Measurements from ENCODE around the gene HBD. TPM values are rescaled to one million over a fixed set of nuclear protein-coding genes. Genes with fewer than 3 reads are reported as not detected.

HBD gene
- total RNA-seq, 2 donors from 2014 or later: not detected

GRCh38 chr11:5280582-5281102 lies 46.4 kb upstream of the HBD start:
- no peaks in the 10 kb centered on the region for H3K4me1 ChIP-seq (ENCODE audit: control insufficient read depth in 1 of 2, low read depth in 2 of 2)
- no peak overlapping the region for H3K4me3 ChIP-seq
- ATAC-seq (ENCODE audit: insufficient number of reproducible peaks, low FRiP score, low read depth) (peak; percentile 64), DNase-seq (ENCODE audit: low spot score) (peak; percentile 38)
- no peak for TF ChIP-seq CTCF (IDR thresholded peaks at IDR 0.05)
- no peak overlapping the region for H3K27ac ChIP-seq
- H3K36me3 ChIP-seq: no peaks in the 10 kb centered on the region
- no peaks in the 10 kb centered on the region for H3K27me3 ChIP-seq (replicated peaks; ENCODE audit: insufficient read depth)
- no peaks in the 10 kb centered on the region for H3K9me3 ChIP-seq

DNA sequence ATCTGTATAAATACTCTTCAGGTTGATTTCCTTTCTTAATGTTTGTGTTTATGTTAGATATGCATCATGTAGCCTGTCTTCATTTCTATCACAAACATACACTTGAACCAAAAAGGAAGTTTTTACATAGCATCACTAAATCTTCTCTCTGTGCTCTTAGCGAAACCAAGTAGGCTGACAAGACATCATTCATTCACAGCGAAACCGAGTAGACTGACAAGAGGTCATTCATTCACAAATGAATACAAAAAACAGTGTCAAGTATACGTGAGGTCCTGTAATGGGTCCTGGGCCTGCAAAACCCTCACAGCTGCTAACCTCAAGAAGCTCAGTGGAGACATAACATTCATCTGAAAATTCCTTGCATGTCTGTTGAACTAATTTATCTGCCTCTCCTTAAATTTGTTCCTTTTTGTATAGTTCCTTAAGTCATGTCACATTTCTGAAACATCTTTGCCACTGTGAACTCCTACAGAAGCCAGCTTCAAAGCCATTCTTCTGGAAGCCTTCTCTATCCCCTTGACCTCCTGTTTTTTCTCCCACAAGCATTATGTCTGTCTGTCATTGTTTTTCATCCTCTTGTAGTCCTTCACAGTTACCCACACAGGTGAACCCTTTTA lies 45.3 kb upstream of the HBD start:
- Histone ChIP-seq H3K4me3 (no peak overlapping the region), H3K27me3 (replicated peaks; ENCODE audit: insufficient read depth) (no peaks in the 10 kb centered on the region), H3K27ac (no peak overlapping the region), H3K4me1 (ENCODE audit: control insufficient read depth in 1 of 2, low read depth in 2 of 2) (no peaks in the 10 kb centered on the region), H3K36me3 (no peaks in the 10 kb centered on the region), H3K9me3 (no peaks in the 10 kb centered on the region)
- DNase-seq (ENCODE audit: low spot score) (no peak), ATAC-seq (ENCODE audit: insufficient number of reproducible peaks, low FRiP score, low read depth) (no peak)
- no peak for TF ChIP-seq CTCF (IDR thresholded peaks at IDR 0.05)

GRCh38 chr11:5277807-5278382 lies 43.6 kb upstream of the HBD start:
- ATAC-seq (ENCODE audit: insufficient number of reproducible peaks, low FRiP score, low read depth): no peak
- H3K4me1 ChIP-seq (ENCODE audit: control insufficient read depth in 1 of 2, low read depth in 2 of 2): no peaks in the 10 kb centered on the region
- no peaks in the 10 kb centered on the region for H3K9me3 ChIP-seq
- no peak overlapping the region for H3K4me3 ChIP-seq
- no peak for TF ChIP-seq CTCF (IDR thresholded peaks at IDR 0.05)
- no peak overlapping the region for H3K27ac ChIP-seq
- no peaks in the 10 kb centered on the region for H3K27me3 ChIP-seq (replicated peaks; ENCODE audit: insufficient read depth)
- H3K36me3 ChIP-seq: no peaks in the 10 kb centered on the region
- DNase-seq (ENCODE audit: low spot score): no peak

DNA sequence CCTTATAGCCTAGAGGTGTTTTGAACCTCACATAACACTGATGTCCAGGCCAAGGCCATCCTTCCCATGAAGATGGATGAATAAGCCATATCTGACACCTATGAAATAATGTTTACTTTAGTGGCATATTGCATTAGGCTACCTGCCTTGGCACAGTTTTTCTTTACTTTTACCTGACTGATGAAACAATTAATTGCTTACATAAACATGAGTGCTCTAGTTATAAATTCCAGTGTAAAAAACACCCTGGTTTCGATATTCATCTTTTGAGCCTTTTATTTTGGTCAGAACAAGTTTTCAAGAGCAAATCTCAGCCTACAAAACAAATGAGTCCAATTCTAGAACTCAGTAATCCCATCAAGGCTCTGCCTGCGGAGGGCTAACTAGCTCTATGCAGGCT lies 42.4 kb upstream of the HBD start:
- Histone ChIP-seq H3K4me3 (no peak overlapping the region), H3K4me1 (ENCODE audit: control insufficient read depth in 1 of 2, low read depth in 2 of 2) (no peaks in the 10 kb centered on the region), H3K27me3 (replicated peaks; ENCODE audit: insufficient read depth) (no peaks in the 10 kb centered on the region), H3K36me3 (no peaks in the 10 kb centered on the region), H3K27ac (no peak overlapping the region), H3K9me3 (no peaks in the 10 kb centered on the region)
- DNase-seq (ENCODE audit: low spot score) (no peak), ATAC-seq (ENCODE audit: insufficient number of reproducible peaks, low FRiP score, low read depth) (no peak)
- no peak for TF ChIP-seq CTCF (IDR thresholded peaks at IDR 0.05)

- Histone ChIP-seq H3K27me3 (replicated peaks; ENCODE audit: insufficient read depth) (no peaks in the 10 kb centered on the region), H3K9me3 (no peaks in the 10 kb centered on the region), H3K36me3 (no peaks in the 10 kb centered on the region), H3K4me3 (no peak overlapping the region), H3K27ac (no peak overlapping the region), H3K4me1 (ENCODE audit: control insufficient read depth in 1 of 2, low read depth in 2 of 2) (no peaks in the 10 kb centered on the region)
- TF ChIP-seq CTCF (IDR thresholded peaks at IDR 0.05): no peak
- ATAC-seq (ENCODE audit: insufficient number of reproducible peaks, low FRiP score, low read depth) (no peak), DNase-seq (ENCODE audit: low spot score) (no peak)
Observed at GRCh38 chr11:5275369-5276110, 41.3 kb upstream of the HBD start.

Measured in thoracic aorta (tissue), 2 donors.